ENCODE data around the gene HMCES.
"Not testable (repeated sequence)": the region's sequence is repeated elsewhere in the genome, so short reads cannot be mapped to it uniquely, and the experiment has no call there.

HMCES gene

GRCh38 chr3:129323651-129324294, 45.1 kb downstream of the HMCES start:
- DNase-seq, result no peak

GRCh38 chr3:129324855-129325254, 46.2 kb downstream of the HMCES start:
- no peak for DNase-seq

- no peak for DNase-seq
Observed at GRCh38 chr3:129325383-129325782, 46.7 kb downstream of the HMCES start.

GRCh38 chr3:129326138-129326537, 47.5 kb downstream of the HMCES start:
- no peak for DNase-seq

- DNase-seq, result no peak
Observed at GRCh38 chr3:129326595-129326994, 47.9 kb downstream of the HMCES start.

- DNase-seq, result no peak
Observed at GRCh38 chr3:129327510-129327909, 48.8 kb downstream of the HMCES start.

- no peak for DNase-seq
Observed at GRCh38 chr3:129329858-129330257, 51.2 kb downstream of the HMCES start.

GRCh38 chr3:129330409-129330808, 51.7 kb downstream of the HMCES start:
- DNase-seq, result no peak

GRCh38 chr3:129333891-129334290, 55.2 kb downstream of the HMCES start:
- no peak for DNase-seq

GRCh38 chr3:129336093-129336706, 57.5 kb downstream of the HMCES start:
- DNase-seq, result no peak

GRCh38 chr3:129337719-129338118, 59.0 kb downstream of the HMCES start:
- DNase-seq, result not testable (repeated sequence)

GRCh38 chr3:129339186-129339585, 60.5 kb downstream of the HMCES start:
- not testable (repeated sequence) for DNase-seq

GRCh38 chr3:129339833-129340232, 61.2 kb downstream of the HMCES start:
- not testable (repeated sequence) for DNase-seq

- no peak for DNase-seq
Observed at GRCh38 chr3:129341331-129342141, 62.9 kb downstream of the HMCES start.

- DNase-seq, result peak; percentile 8
Observed at GRCh38 chr3:129343643-129344360, 65.1 kb downstream of the HMCES start.

- DNase-seq, result no peak
Observed at GRCh38 chr3:129344540-129345220, 66.0 kb downstream of the HMCES start.

- no peak for DNase-seq
Observed at GRCh38 chr3:129345281-129345680, 66.6 kb downstream of the HMCES start.

- no peak for DNase-seq
Observed at GRCh38 chr3:129345971-129346370, 67.3 kb downstream of the HMCES start.

GRCh38 chr3:129346695-129347457, 68.2 kb downstream of the HMCES start:
- no peak for DNase-seq

GRCh38 chr3:129347458-129347845, 68.8 kb downstream of the HMCES start:
- no peak for DNase-seq

- DNase-seq, result no peak
Observed at GRCh38 chr3:129348734-129349133, 70.1 kb downstream of the HMCES start.

- DNase-seq, result not testable (repeated sequence)
Observed at GRCh38 chr3:129349169-129349568, 70.5 kb downstream of the HMCES start.
